ENCODE data around the gene FRMPD4.

The FRMPD4 gene

GRCh38 chrX:12170755-12171154 lies 32.5 kb downstream of the FRMPD4 start:
- Mint-ChIP-seq H3K4me3 (no peak overlapping the region), H3K4me1 (no peaks in the 10 kb centered on the region), H3K36me3 (ENCODE audit: low read depth) (no peaks in the 10 kb centered on the region), H3K27me3 (ENCODE audit: low read depth) (no peaks in the 10 kb centered on the region), H3K9me3 (peaks cover 7% of the 10 kb centered on the region), H3K27ac (no peak overlapping the region)
- TF ChIP-seq CTCF (IDR thresholded peaks at IDR 0.05; ENCODE audit: unreplicated experiment in 3 of 3) = no peak

- H3K27ac Mint-ChIP-seq = no peak overlapping the region
- no peak overlapping the region for H3K4me3 Mint-ChIP-seq
- no peak for TF ChIP-seq CTCF (IDR thresholded peaks at IDR 0.05; ENCODE audit: unreplicated experiment in 3 of 3)
- H3K36me3 Mint-ChIP-seq (ENCODE audit: low read depth) = no peaks in the 10 kb centered on the region
- H3K9me3 Mint-ChIP-seq = peaks cover 9% of the 10 kb centered on the region
- H3K27me3 Mint-ChIP-seq (ENCODE audit: low read depth) = peaks cover 4% of the 10 kb centered on the region
- no peaks in the 10 kb centered on the region for H3K4me1 Mint-ChIP-seq
These were observed 36.1 kb downstream of the FRMPD4 start for GRCh38 chrX:12174358-12174757.

- no peak for TF ChIP-seq CTCF (IDR thresholded peaks at IDR 0.05; ENCODE audit: unreplicated experiment in 3 of 3)
- no peak overlapping the region for H3K27ac Mint-ChIP-seq
- no peaks in the 10 kb centered on the region for H3K36me3 Mint-ChIP-seq (ENCODE audit: low read depth)
- no peak overlapping the region for H3K4me3 Mint-ChIP-seq
- H3K9me3 Mint-ChIP-seq = no peaks in the 10 kb centered on the region
- H3K4me1 Mint-ChIP-seq = no peaks in the 10 kb centered on the region
- no peaks in the 10 kb centered on the region for H3K27me3 Mint-ChIP-seq (ENCODE audit: low read depth)
These were observed 58.8 kb downstream of the FRMPD4 start for GRCh38 chrX:12197030-12197429.

- TF ChIP-seq CTCF (IDR thresholded peaks at IDR 0.05; ENCODE audit: unreplicated experiment in 3 of 3) = no peak
- H3K27me3 Mint-ChIP-seq (ENCODE audit: low read depth) = peaks cover 5% of the 10 kb centered on the region
- H3K27ac Mint-ChIP-seq = no peak overlapping the region
- no peaks in the 10 kb centered on the region for H3K36me3 Mint-ChIP-seq (ENCODE audit: low read depth)
- peaks cover 6% of the 10 kb centered on the region for H3K4me1 Mint-ChIP-seq
- H3K9me3 Mint-ChIP-seq = peaks cover 4% of the 10 kb centered on the region
- H3K4me3 Mint-ChIP-seq = no peak overlapping the region
These were observed 68.1 kb downstream of the FRMPD4 start for GRCh38 chrX:12206413-12206812.

- Mint-ChIP-seq H3K36me3 (ENCODE audit: low read depth) (no peaks in the 10 kb centered on the region), H3K27ac (peak overlapping the region in 1 of 3 experiments; percentile 3), H3K4me1 (peaks cover 6% of the 10 kb centered on the region), H3K9me3 (peaks cover 4% of the 10 kb centered on the region), H3K4me3 (no peak overlapping the region), H3K27me3 (ENCODE audit: low read depth) (no peaks in the 10 kb centered on the region)
- TF ChIP-seq CTCF (IDR thresholded peaks at IDR 0.05; ENCODE audit: unreplicated experiment in 3 of 3) = no peak
These were observed 72.0 kb downstream of the FRMPD4 start for GRCh38 chrX:12210196-12210815.

GRCh38 chrX:12210971-12211370 lies 72.7 kb downstream of the FRMPD4 start:
- no peak overlapping the region for H3K27ac Mint-ChIP-seq
- H3K9me3 Mint-ChIP-seq = peaks cover 4% of the 10 kb centered on the region
- no peaks in the 10 kb centered on the region for H3K27me3 Mint-ChIP-seq (ENCODE audit: low read depth)
- H3K4me3 Mint-ChIP-seq = no peak overlapping the region
- no peaks in the 10 kb centered on the region for H3K36me3 Mint-ChIP-seq (ENCODE audit: low read depth)
- TF ChIP-seq CTCF (IDR thresholded peaks at IDR 0.05; ENCODE audit: unreplicated experiment in 3 of 3) = no peak
- H3K4me1 Mint-ChIP-seq = peaks cover 6% of the 10 kb centered on the region
